Fibroblast of pulmonary artery (primary cell): ENCODE data around the gene SLC38A9.
"Not testable (repeated sequence)": the region's sequence is repeated elsewhere in the genome, so short reads cannot be mapped to it uniquely, and the experiment has no call there.

Source experiments
- DNase-seq: peaks from one replicate; pipeline ENCODE4 v3.0.0-alpha.2; 2010; ENCODE audit warnings: low read depth
- H3K4me3 ChIP-seq: replicated peaks from 2 replicates; pipeline ENCODE4 v1.5.1; 2011; ENCODE audit warnings: low read depth, mild to moderate bottlenecking, control low read depth, low read length, moderate library complexity
- CTCF ChIP-seq: IDR thresholded peaks from 2 replicates; pipeline ENCODE4 v1.5.1; 2011; ENCODE audit warnings: mild to moderate bottlenecking, control low read depth, low read length, inconsistent platforms; ENCODE audit errors: missing control alignments

SLC38A9 gene

GRCh38 chr5:55609413-55609812, 102.7 kb downstream of the SLC38A9 start:
- TF ChIP-seq CTCF: no peak
- DNase-seq: no peak
- H3K4me3 ChIP-seq: no peak overlapping the region

- no peak for TF ChIP-seq CTCF
- H3K4me3 ChIP-seq: no peak overlapping the region
- no peak for DNase-seq
Observed at GRCh38 chr5:55608595-55609349, 103.4 kb downstream of the SLC38A9 start.

- not testable (repeated sequence) for H3K4me3 ChIP-seq
- DNase-seq: peak; percentile 46
Observed at GRCh38 chr5:55607309-55607708, 104.8 kb downstream of the SLC38A9 start.

- no peak overlapping the region for H3K4me3 ChIP-seq
- no peak for TF ChIP-seq CTCF
- peak; percentile 52 for DNase-seq
Observed at GRCh38 chr5:55604611-55605067, 107.5 kb downstream of the SLC38A9 start.

- H3K4me3 ChIP-seq: no peak overlapping the region
- DNase-seq: peak; percentile 74
- no peak for TF ChIP-seq CTCF
Observed at GRCh38 chr5:55603922-55604321, 108.2 kb downstream of the SLC38A9 start.

- no peak overlapping the region for H3K4me3 ChIP-seq
- DNase-seq: no peak
- TF ChIP-seq CTCF: no peak
Observed at GRCh38 chr5:55601628-55602027, 110.5 kb downstream of the SLC38A9 start.

GRCh38 chr5:55601204-55601618, 110.9 kb downstream of the SLC38A9 start:
- peak; percentile 96 for DNase-seq
- H3K4me3 ChIP-seq: peak overlapping the region; percentile 19
- TF ChIP-seq CTCF: no peak
